ENCODE measurements around the gene PRM3.

Gene PRM3

GRCh38 chr16:11272921-11273720, at the start of gene PRM3:
PRM3 (minus strand) TSS chr16:11273629; CDS start chr16:11273595, 34 bp downstream.
- no peak for DNase-seq (ENCODE audit: low read depth in 2 of 2)

GRCh38 chr16:11322823-11323222, 49.4 kb upstream of the PRM3 start:
- DNase-seq (ENCODE audit: low read depth in 2 of 2): no peak

- no peak for DNase-seq (ENCODE audit: low read depth in 2 of 2)
Measured at GRCh38 chr16:11321662-11322061, 48.2 kb upstream of the PRM3 start.

GRCh38 chr16:11320170-11320569, 46.7 kb upstream of the PRM3 start:
- no peak for DNase-seq (ENCODE audit: low read depth in 2 of 2)

- no peak for DNase-seq (ENCODE audit: low read depth in 2 of 2)
Measured at GRCh38 chr16:11319529-11320146, 46.2 kb upstream of the PRM3 start.

- DNase-seq (ENCODE audit: low read depth in 2 of 2): no peak
Measured at GRCh38 chr16:11318817-11319216, 45.4 kb upstream of the PRM3 start.

GRCh38 chr16:11316331-11317015, 43.0 kb upstream of the PRM3 start:
- no peak for DNase-seq (ENCODE audit: low read depth in 2 of 2)

- no peak for DNase-seq (ENCODE audit: low read depth in 2 of 2)
Measured at GRCh38 chr16:11315510-11315909, 42.1 kb upstream of the PRM3 start.

- DNase-seq (ENCODE audit: low read depth in 2 of 2): no peak
Measured at GRCh38 chr16:11314309-11314894, 41.0 kb upstream of the PRM3 start.

- no peak for DNase-seq (ENCODE audit: low read depth in 2 of 2)
Measured at GRCh38 chr16:11313493-11314308, 40.3 kb upstream of the PRM3 start.

GRCh38 chr16:11312718-11313492, 39.5 kb upstream of the PRM3 start:
- DNase-seq (ENCODE audit: low read depth in 2 of 2): no peak

GRCh38 chr16:11310997-11311561, 37.6 kb upstream of the PRM3 start:
- no peak for DNase-seq (ENCODE audit: low read depth in 2 of 2)

GRCh38 chr16:11310634-11310977, 37.2 kb upstream of the PRM3 start:
- no peak for DNase-seq (ENCODE audit: low read depth in 2 of 2)

- DNase-seq (ENCODE audit: low read depth in 2 of 2): no peak
Measured at GRCh38 chr16:11309895-11310633, 36.6 kb upstream of the PRM3 start.

GRCh38 chr16:11308493-11309283, 35.3 kb upstream of the PRM3 start:
- no peak for DNase-seq (ENCODE audit: low read depth in 2 of 2)

GRCh38 chr16:11307639-11308492, 34.4 kb upstream of the PRM3 start:
- DNase-seq (ENCODE audit: low read depth in 2 of 2): no peak

GRCh38 chr16:11306997-11307638, 33.7 kb upstream of the PRM3 start:
- no peak for DNase-seq (ENCODE audit: low read depth in 2 of 2)

- DNase-seq (ENCODE audit: low read depth in 2 of 2): no peak
Measured at GRCh38 chr16:11306381-11306780, 33.0 kb upstream of the PRM3 start.

Data from stimulated activated CD4-positive, alpha-beta T cell treated with anti-CD3 and anti-CD28 coated beads, Interleukin-4, amount 100 ng/mL, for 48 hours (primary cell).